K562 (cell line): ENCODE results near the gene PRSS22. TPM values are rescaled to one million over a fixed set of nuclear protein-coding genes. Genes with fewer than 3 reads are reported as not detected.

Source experiments
- CHCHD3 ChIP-seq: fragments of 250-450 bp; sonication (Bioruptor Pico); IDR thresholded peaks from 2 replicates; pipeline ENCODE4 v2.1.2; 2022; ENCODE audit warnings: mild to moderate bottlenecking
- CREM ChIP-seq: IDR thresholded peaks from 2 replicates; pipeline ENCODE4 v1.6.1; 2014; ENCODE audit warnings: antibody characterized with exemption, low read depth
- EGR1 ChIP-seq: fragments of 450-650 bp; conservative IDR thresholded peaks from 2 replicates; pipeline ENCODE4 v1.6.1; 2017; ENCODE audit warnings: mild to moderate bottlenecking
- FOSL1 ChIP-seq: fragments of 200-800 bp; sonication (Bioruptor generic); conservative IDR thresholded peaks from 2 replicates; pipeline ENCODE4 v1.6.1; 2016; ENCODE audit warnings: missing genetic modification characterization, missing compliant biosample characterization
- MAFG ChIP-seq: fragments of 450-650 bp; conservative IDR thresholded peaks from 2 replicates; pipeline ENCODE4 v1.6.1; 2016; ENCODE audit warnings: missing genetic modification characterization, missing compliant biosample characterization
- NR2C1 ChIP-seq, 2 experiments: fragments of 450-650 bp; IDR thresholded peaks; 2 replicates each; pipeline ENCODE4 v1.6.1; 2017; ENCODE audit warnings: mild to moderate bottlenecking in 2 of 2, antibody characterized with exemption in 1 of 2, inconsistent platforms in 1 of 2, missing compliant biosample characterization in 1 of 2, missing genetic modification characterization in 1 of 2
- POU5F1 ChIP-seq: fragments of 150-350 bp; IDR thresholded peaks from 2 replicates; pipeline ENCODE4 v1.6.1; 2014; ENCODE audit warnings: borderline replicate concordance, low read length, low read depth, mild to moderate bottlenecking; ENCODE audit not compliant: partially characterized antibody
- STAT5B ChIP-seq: fragments of 250-450 bp; sonication (Bioruptor Pico); IDR thresholded peaks from 2 replicates; pipeline ENCODE4 v1.8.0; 2021; ENCODE audit warnings: mild to moderate bottlenecking, inconsistent platforms
- ZNF764 ChIP-seq: fragments of 250-450 bp; sonication (Bioruptor Pico); IDR thresholded peaks from 2 replicates; pipeline ENCODE4 v1.4.0; 2020; ENCODE audit warnings: low read depth, mild to moderate bottlenecking, moderate library complexity
- polyA plus RNA-seq, 8 experiments: library from polyadenylated mRNA; depleted of rRNA in 4 of 8; stranded (reverse) in 5 of 8; unstranded in 3 of 8; fragments of >200 nt; fragmentation: Nextera tagmentation in 2 of 8; fragmentation: Illumina TruSeq in 1 of 8; extraction: Ambion mirVana in 2 of 8; extraction: Trizol in 1 of 8; gene quantifications; 2 replicates each; pipeline versions ENCODE4 v1.2.1 to v1.2.3, GENCODE V29; 2011 to 2014; ENCODE audit warnings: inconsistent platforms in 1 of 8, missing spikeins in 1 of 8
- total RNA-seq, 7 experiments: library from RNA; depleted of rRNA in 6 of 7; stranded (reverse); fragments of >200 nt in 6 of 7; fragmentation: Illumina TruSeq in 2 of 7; extraction: Trizol in 2 of 7; gene quantifications; 2 replicates each; pipeline versions ENCODE4 v1.2.1 to v1.2.3, GENCODE V29; 2011 to 2021; ENCODE audit warnings: low replicate concordance in 1 of 7
- TF ChIP-seq, protein P1 (sequence below): fragments of 450-650 bp; IDR thresholded peaks from 2 replicates; pipeline ENCODE4 v1.6.1; 2016; ENCODE audit warnings: mild to moderate bottlenecking, moderate library complexity
- TF ChIP-seq, protein P2 (sequence below): fragments of 200-800 bp; sonication (Bioruptor generic); IDR thresholded peaks from 2 replicates; pipeline ENCODE4 v1.6.1; 2017; ENCODE audit warnings: missing genetic modification characterization, missing compliant biosample characterization

PRSS22 gene
- total and polyA plus RNA-seq, 9 of the 15 experiments (the other 6 are each of a cell fraction or from before 2014, with no cell fraction given): 0.13 to 0.42 TPM; not detected in 7

DNA sequence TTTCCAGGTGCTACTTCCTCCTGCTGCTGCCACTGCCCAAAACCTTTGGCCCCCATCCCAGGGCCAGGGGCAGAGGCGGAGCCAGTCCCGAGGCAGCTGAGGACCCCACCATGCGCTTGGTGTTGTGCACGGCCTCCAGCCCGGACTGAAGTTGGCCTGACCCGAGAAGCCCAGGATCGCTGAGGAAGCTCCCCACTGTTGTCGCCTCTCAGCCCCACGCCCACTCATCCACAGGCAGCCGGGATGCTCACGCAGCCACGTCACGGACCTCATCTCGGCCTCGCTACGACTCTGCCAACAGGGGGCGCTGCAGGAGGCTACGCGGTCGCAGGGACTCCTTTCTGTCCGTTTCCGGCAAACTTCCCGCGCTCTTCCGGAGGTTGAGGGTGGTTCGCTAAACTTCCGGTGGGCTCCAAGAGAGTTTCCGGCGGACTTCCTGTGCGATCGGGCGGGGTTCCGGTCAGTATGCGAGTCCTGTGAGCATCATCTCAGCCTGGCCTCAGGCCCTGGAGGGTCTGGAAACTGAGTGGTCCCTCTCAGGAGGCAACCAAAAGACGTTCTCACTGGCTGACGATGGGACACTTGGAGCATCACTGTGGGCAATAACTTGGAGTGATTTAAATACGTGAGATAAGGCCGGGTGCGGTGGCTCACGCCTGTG is 15.5 kb downstream of the PRSS22 start (continued):
- TF ChIP-seq, protein P1, sequence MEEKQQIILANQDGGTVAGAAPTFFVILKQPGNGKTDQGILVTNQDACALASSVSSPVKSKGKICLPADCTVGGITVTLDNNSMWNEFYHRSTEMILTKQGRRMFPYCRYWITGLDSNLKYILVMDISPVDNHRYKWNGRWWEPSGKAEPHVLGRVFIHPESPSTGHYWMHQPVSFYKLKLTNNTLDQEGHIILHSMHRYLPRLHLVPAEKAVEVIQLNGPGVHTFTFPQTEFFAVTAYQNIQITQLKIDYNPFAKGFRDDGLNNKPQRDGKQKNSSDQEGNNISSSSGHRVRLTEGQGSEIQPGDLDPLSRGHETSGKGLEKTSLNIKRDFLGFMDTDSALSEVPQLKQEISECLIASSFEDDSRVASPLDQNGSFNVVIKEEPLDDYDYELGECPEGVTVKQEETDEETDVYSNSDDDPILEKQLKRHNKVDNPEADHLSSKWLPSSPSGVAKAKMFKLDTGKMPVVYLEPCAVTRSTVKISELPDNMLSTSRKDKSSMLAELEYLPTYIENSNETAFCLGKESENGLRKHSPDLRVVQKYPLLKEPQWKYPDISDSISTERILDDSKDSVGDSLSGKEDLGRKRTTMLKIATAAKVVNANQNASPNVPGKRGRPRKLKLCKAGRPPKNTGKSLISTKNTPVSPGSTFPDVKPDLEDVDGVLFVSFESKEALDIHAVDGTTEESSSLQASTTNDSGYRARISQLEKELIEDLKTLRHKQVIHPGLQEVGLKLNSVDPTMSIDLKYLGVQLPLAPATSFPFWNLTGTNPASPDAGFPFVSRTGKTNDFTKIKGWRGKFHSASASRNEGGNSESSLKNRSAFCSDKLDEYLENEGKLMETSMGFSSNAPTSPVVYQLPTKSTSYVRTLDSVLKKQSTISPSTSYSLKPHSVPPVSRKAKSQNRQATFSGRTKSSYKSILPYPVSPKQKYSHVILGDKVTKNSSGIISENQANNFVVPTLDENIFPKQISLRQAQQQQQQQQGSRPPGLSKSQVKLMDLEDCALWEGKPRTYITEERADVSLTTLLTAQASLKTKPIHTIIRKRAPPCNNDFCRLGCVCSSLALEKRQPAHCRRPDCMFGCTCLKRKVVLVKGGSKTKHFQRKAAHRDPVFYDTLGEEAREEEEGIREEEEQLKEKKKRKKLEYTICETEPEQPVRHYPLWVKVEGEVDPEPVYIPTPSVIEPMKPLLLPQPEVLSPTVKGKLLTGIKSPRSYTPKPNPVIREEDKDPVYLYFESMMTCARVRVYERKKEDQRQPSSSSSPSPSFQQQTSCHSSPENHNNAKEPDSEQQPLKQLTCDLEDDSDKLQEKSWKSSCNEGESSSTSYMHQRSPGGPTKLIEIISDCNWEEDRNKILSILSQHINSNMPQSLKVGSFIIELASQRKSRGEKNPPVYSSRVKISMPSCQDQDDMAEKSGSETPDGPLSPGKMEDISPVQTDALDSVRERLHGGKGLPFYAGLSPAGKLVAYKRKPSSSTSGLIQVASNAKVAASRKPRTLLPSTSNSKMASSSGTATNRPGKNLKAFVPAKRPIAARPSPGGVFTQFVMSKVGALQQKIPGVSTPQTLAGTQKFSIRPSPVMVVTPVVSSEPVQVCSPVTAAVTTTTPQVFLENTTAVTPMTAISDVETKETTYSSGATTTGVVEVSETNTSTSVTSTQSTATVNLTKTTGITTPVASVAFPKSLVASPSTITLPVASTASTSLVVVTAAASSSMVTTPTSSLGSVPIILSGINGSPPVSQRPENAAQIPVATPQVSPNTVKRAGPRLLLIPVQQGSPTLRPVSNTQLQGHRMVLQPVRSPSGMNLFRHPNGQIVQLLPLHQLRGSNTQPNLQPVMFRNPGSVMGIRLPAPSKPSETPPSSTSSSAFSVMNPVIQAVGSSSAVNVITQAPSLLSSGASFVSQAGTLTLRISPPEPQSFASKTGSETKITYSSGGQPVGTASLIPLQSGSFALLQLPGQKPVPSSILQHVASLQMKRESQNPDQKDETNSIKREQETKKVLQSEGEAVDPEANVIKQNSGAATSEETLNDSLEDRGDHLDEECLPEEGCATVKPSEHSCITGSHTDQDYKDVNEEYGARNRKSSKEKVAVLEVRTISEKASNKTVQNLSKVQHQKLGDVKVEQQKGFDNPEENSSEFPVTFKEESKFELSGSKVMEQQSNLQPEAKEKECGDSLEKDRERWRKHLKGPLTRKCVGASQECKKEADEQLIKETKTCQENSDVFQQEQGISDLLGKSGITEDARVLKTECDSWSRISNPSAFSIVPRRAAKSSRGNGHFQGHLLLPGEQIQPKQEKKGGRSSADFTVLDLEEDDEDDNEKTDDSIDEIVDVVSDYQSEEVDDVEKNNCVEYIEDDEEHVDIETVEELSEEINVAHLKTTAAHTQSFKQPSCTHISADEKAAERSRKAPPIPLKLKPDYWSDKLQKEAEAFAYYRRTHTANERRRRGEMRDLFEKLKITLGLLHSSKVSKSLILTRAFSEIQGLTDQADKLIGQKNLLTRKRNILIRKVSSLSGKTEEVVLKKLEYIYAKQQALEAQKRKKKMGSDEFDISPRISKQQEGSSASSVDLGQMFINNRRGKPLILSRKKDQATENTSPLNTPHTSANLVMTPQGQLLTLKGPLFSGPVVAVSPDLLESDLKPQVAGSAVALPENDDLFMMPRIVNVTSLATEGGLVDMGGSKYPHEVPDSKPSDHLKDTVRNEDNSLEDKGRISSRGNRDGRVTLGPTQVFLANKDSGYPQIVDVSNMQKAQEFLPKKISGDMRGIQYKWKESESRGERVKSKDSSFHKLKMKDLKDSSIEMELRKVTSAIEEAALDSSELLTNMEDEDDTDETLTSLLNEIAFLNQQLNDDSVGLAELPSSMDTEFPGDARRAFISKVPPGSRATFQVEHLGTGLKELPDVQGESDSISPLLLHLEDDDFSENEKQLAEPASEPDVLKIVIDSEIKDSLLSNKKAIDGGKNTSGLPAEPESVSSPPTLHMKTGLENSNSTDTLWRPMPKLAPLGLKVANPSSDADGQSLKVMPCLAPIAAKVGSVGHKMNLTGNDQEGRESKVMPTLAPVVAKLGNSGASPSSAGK: peak; percentile 66
- TF ChIP-seq CHCHD3 (CRISPR knock-in tag) (no peak), FOSL1 (tag) (0 out of 2 replicates have a peak, but pooled peaks have one; percentile 18), MAFG (no peak), NR2C1 (IDR thresholded peaks at IDR 0.05) (peak; percentile 32; the same call in 1 of the 2 replicates), NR2C1 (tag; IDR thresholded peaks at IDR 0.05) (peak; percentile 51; the same call in 1 of the 2 replicates), ZNF764 (CRISPR knock-in tag) (no peak), STAT5B (CRISPR knock-in tag) (no peak), CREM (peak; percentile 93), EGR1 (peak; percentile 86), POU5F1 (no peak)
- TF ChIP-seq, protein P2, sequence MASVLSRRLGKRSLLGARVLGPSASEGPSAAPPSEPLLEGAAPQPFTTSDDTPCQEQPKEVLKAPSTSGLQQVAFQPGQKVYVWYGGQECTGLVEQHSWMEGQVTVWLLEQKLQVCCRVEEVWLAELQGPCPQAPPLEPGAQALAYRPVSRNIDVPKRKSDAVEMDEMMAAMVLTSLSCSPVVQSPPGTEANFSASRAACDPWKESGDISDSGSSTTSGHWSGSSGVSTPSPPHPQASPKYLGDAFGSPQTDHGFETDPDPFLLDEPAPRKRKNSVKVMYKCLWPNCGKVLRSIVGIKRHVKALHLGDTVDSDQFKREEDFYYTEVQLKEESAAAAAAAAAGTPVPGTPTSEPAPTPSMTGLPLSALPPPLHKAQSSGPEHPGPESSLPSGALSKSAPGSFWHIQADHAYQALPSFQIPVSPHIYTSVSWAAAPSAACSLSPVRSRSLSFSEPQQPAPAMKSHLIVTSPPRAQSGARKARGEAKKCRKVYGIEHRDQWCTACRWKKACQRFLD: no peak
